SK-N-MC (cell line): ENCODE data around the gene IL1R1.

Experiments used
- DNase-seq: peaks from one replicate; pipeline ENCODE4 v3.0.0-alpha.2; 2011; ENCODE audit warnings: low read depth, low spot score
- H3K27ac ChIP-seq: fragments of 200-600 bp; sonication (generic); 2 replicates; pipeline ENCODE4 v1.5.1; 2016; ENCODE audit warnings: mixed run types
- H3K36me3 ChIP-seq: fragments of 200-600 bp; sonication (generic); 2 replicates; pipeline ENCODE4 v1.6.1; 2017; ENCODE audit warnings: antibody characterized with exemption, low read length, mixed read lengths; ENCODE audit not compliant: insufficient read depth
- H3K4me3 ChIP-seq: fragments of 200-600 bp; sonication (generic); 2 replicates; pipeline ENCODE4 v1.5.1; 2016
- H3K9ac ChIP-seq: fragments of 200-600 bp; sonication (generic); 2 replicates; pipeline ENCODE4 v1.8.0; 2017; ENCODE audit warnings: mixed run types, mixed read lengths; ENCODE audit not compliant: insufficient read length
- H3K9me3 ChIP-seq: fragments of 200-600 bp; sonication (generic); 2 replicates; pipeline ENCODE4 v1.6.1; 2017; ENCODE audit warnings: low read depth, mild to moderate bottlenecking, antibody characterized with exemption, low read length, moderate library complexity, mixed read lengths
- EZH2 ChIP-seq: fragments of 200-600 bp; sonication (generic); IDR thresholded peaks from one replicate; pipeline ENCODE4 v1.6.1; 2017; ENCODE audit warnings: antibody characterized with exemption
- FOXP2 ChIP-seq: optimal IDR thresholded peaks from 2 replicates; pipeline ENCODE3; 2011; ENCODE audit warnings: mild to moderate bottlenecking, moderate library complexity; ENCODE audit not compliant: insufficient read depth; ENCODE audit errors: extremely low read length, control extremely low read depth
- POLR2AphosphoS5 ChIP-seq: IDR thresholded peaks from 2 replicates; pipeline ENCODE4 v1.6.1; 2012; ENCODE audit warnings: mild to moderate bottlenecking, low read depth, low read length, borderline replicate concordance

The IL1R1 gene

DNA sequence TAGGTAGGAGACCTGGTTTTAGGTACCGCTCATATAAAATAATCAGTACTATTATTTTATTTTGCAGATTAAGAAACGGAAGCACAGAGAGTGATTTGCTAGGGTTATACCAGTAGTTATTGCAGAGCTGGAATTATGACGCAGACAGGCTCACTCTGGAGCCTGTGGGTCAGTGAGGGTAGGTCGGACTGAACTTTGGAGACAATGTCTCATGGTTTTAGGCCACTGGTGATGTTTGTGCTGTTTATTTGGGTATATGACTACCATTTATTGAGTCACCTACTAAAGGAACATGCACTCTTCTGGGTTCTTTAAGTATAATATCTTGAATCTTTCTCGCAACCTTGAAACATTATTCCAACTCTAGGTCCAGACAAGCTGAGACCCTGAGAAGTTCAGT lies 33.5 kb upstream of the IL1R1 start:
- H3K9ac ChIP-seq, result no peak overlapping the region
- TF ChIP-seq POLR2AphosphoS5 (no peak), FOXP2 (no peak), EZH2 (no peak)
- H3K36me3 ChIP-seq, result no peaks in the 10 kb centered on the region
- no peaks in the 10 kb centered on the region for H3K9me3 ChIP-seq
- no peak overlapping the region for H3K27ac ChIP-seq
- no peak for DNase-seq
- no peak overlapping the region for H3K4me3 ChIP-seq

DNA sequence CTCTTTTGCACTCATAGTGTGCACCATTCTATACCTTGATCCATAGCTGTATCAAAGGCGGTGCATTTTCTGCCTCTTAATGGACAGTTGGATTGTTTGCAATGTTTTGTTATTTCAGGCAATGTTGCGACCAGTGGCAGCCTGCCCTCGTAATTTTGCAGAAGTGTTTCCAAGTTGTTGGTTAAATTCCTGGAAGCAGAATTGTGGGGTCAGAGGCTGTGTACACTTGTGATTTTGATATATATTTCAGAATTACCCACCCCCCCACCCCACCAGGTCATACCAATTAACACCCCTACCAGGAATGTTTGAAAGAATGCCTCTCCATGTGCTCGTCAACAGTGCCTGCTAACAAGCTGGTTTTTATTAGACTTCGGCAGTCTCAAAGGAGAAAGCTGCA lies 32.4 kb upstream of the IL1R1 start:
- no peaks in the 10 kb centered on the region for H3K36me3 ChIP-seq
- no peak overlapping the region for H3K27ac ChIP-seq
- no peak overlapping the region for H3K9ac ChIP-seq
- H3K9me3 ChIP-seq, result no peaks in the 10 kb centered on the region
- TF ChIP-seq FOXP2 (no peak), EZH2 (no peak), POLR2AphosphoS5 (no peak)
- H3K4me3 ChIP-seq, result no peak overlapping the region
- no peak for DNase-seq

- TF ChIP-seq EZH2, result no peak
- TF ChIP-seq POLR2AphosphoS5, result no peak
- no peak for TF ChIP-seq FOXP2
- H3K4me3 ChIP-seq, result no peak overlapping the region
- H3K9me3 ChIP-seq, result no peaks in the 10 kb centered on the region
- no peak overlapping the region for H3K27ac ChIP-seq
- no peaks in the 10 kb centered on the region for H3K36me3 ChIP-seq
- no peak for DNase-seq
- no peak overlapping the region for H3K9ac ChIP-seq
Measured at GRCh38 chr2:102110596-102111334, 31.8 kb upstream of the IL1R1 start.

DNA sequence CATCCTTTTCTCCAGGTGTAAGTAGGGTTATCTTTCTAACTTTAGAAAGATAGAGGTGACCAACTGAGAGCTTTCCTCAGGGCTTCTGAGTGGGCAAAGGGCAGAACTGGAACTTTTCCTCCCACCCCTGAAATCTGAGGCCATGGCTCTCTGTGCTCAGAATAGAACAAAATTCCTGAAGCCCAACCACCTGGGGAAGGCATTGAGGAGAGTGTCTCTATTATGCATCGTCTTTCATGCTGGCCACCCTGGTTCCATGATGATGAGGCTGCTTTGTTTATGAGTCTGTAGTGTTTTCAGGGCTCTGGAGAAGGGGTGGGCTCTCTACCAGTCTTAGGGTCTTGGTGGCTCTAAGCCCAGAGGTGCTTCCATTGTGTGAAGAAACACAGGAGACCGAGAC lies 30.7 kb upstream of the IL1R1 start:
- no peak overlapping the region for H3K4me3 ChIP-seq
- H3K27ac ChIP-seq, result no peak overlapping the region
- no peaks in the 10 kb centered on the region for H3K36me3 ChIP-seq
- no peak for DNase-seq
- no peaks in the 10 kb centered on the region for H3K9me3 ChIP-seq
- H3K9ac ChIP-seq, result no peak overlapping the region
- no peak for TF ChIP-seq EZH2
- no peak for TF ChIP-seq POLR2AphosphoS5

- Histone ChIP-seq H3K9ac (no peak overlapping the region), H3K9me3 (no peaks in the 10 kb centered on the region), H3K27ac (no peak overlapping the region), H3K36me3 (no peaks in the 10 kb centered on the region), H3K4me3 (no peak overlapping the region)
- no peak for DNase-seq
- no peak for TF ChIP-seq EZH2
- TF ChIP-seq FOXP2, result no peak
- TF ChIP-seq POLR2AphosphoS5, result no peak
Measured at GRCh38 chr2:102112271-102112670, 30.3 kb upstream of the IL1R1 start.

DNA sequence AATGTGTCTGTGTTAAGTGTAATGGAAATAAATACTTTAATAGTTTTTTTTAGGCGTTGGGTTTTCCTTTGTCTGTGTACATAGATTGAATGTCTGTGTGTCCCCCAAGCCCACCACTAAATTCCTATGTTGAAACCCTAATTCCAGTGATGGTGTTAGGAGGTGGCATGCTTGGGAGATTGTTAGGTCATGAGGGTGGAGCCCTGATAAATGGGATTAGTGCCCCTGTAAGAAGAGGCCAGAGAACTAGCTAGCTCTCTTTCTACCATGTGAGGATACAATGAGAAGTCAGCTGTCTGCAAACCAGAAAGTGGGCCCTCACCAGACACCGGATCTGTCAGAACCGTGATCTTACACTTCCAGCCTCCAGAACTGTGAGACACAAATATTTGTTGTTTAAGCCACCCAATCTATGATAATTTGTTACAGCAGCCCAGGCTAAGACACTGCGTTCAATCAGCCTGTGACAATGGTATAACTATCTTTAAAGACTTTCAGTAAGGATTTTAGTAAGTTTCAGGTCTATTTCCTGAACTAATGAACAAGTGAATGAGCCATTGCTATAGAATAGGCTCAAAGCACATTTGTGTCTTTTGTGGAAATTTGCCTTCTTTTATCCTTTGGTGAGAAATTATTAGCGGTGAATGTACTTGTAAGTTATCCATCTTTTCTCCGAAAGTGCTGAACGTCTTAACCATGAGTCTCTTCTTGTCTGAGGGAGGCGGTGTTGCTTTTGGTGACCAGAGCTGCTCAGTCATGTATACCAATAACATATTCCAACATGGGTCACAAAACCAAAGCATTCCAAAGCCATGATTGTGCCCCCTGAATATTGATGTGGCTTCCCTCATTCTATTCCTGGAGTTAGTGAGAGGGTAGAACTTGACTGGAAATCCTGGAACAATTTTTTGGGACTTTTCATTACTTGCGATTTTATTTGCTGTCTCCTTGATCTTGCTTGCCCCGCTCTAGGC lies 29.6 kb upstream of the IL1R1 start:
- no peak overlapping the region for H3K4me3 ChIP-seq
- H3K27ac ChIP-seq, result no peak overlapping the region

GRCh38 chr2:102114290-102114721 lies 28.2 kb upstream of the IL1R1 start:
- TF ChIP-seq POLR2AphosphoS5 (no peak), FOXP2 (no peak), EZH2 (no peak)
- DNase-seq, result no peak
- Histone ChIP-seq H3K36me3 (no peaks in the 10 kb centered on the region), H3K4me3 (no peak overlapping the region), H3K27ac (no peak overlapping the region), H3K9ac (no peak overlapping the region), H3K9me3 (no peaks in the 10 kb centered on the region)

More for the DNA sequence above, 29.6 kb upstream of the IL1R1 start:
- no peak for DNase-seq
- Histone ChIP-seq H3K9me3 (no peaks in the 10 kb centered on the region), H3K36me3 (no peaks in the 10 kb centered on the region), H3K9ac (no peak overlapping the region)
- TF ChIP-seq FOXP2 (no peak), POLR2AphosphoS5 (no peak), EZH2 (no peak)

DNA sequence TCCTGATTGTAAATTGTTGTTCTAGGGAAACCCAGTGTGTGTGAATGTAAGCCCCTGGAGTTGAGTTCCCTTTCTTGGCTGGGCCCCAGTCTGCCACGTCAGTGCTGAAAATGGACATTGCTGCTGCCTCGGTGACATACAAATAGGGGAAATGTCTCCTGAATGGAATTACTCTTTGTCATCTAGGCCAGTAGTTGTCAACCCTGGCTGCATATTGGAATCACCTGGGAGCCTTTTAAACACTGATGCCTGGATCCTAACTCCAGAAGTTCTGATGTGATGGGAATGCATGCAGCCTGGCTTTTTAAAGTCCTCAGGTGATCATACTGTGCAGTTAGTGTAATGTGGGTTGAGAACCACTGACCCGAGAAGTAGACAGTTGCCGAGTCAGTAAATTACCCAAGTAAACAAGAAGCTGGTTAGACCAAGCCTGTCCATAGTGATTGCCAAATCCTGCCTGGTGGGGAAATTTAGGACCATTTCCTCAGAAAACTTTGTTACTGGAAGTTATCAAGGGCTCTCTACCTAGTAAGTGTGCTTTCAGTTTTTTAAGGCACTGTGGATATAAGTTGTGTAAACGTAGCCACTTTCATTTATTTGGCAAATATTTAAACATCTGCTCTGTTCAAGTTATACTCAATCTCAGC lies 27.6 kb upstream of the IL1R1 start:
- Histone ChIP-seq H3K4me3 (no peak overlapping the region), H3K9ac (no peak overlapping the region), H3K27ac (no peak overlapping the region), H3K36me3 (no peaks in the 10 kb centered on the region), H3K9me3 (no peaks in the 10 kb centered on the region)
- DNase-seq, result no peak
- TF ChIP-seq POLR2AphosphoS5, result no peak
- no peak for TF ChIP-seq FOXP2
- TF ChIP-seq EZH2, result no peak
